PC-9 (cell line): ENCODE data around the gene ZFYVE26.

Source experiments
- CTCF ChIP-seq: fragments of 200-600 bp; sonication (generic); conservative IDR thresholded peaks from 2 replicates; pipeline ENCODE4 v1.6.1; 2017; ENCODE audit warnings: mixed run types, antibody characterized with exemption, mild to moderate bottlenecking, moderate library complexity
- EZH2 ChIP-seq: fragments of 200-600 bp; sonication (generic); IDR thresholded peaks from 2 replicates; pipeline ENCODE4 v1.8.0; 2017; ENCODE audit warnings: antibody characterized with exemption, low read depth

- no peak for TF ChIP-seq CTCF
- TF ChIP-seq EZH2 = no peak
These were observed 39.6 kb downstream of the ZFYVE26 start for GRCh38 chr14:67776653-67777322.
